Measurements from ENCODE around the gene PFDN5.

The PFDN5 gene

DNA sequence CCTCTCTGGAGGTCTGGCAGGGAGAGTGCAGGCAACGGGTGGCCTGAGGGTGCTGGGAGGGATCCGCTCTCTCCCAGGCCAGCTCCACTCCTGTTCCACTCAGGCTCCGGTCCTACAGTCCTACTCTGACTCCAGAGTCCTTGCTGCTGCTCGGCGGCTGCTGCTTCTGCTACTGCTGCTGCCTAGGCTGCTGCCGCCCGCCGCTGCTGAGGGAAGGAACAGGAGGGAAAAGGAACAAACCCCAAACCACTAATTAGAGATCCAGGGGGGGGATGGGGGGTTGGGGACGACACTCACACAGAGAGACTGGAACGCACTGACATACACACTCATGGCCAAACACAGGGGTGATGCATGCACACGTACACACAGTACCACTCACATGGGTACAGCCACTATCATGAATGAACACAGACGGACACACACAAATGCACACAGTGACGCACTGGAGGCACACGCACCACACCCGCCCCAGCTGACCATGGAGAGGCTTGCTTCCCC lies 40.9 kb downstream of the PFDN5 start, which contains the start of gene SP7:
SP7 (minus strand) TSS at position 174 of the 501 bp plus-strand sequence. CDS start 708 bp downstream, outside the sequence.
- Histone ChIP-seq H3K4me3 (ENCODE audit: low read length) (no peak within 1 kb of the TSS), H3K27me3 (ENCODE audit: control insufficient read depth, insufficient read depth, low read length) (peaks cover 10% of the 10 kb centered on the region), H3K27ac (ENCODE audit: low read depth, low read length) (no peak within 1 kb of the TSS), H3K9ac (ENCODE audit: low read length) (no peak within 1 kb of the TSS), H3K4me1 (ENCODE audit: control insufficient read depth, insufficient read depth, low read length) (no peaks in the 10 kb centered on the region), H3K36me3 (ENCODE audit: control insufficient read depth, insufficient read depth, low read length) (no peaks in the 10 kb centered on the region)

GRCh38 chr12:53338017-53338416 lies 42.7 kb downstream of the PFDN5 start:
- Histone ChIP-seq H3K4me3 (ENCODE audit: low read length) (no peak overlapping the region), H3K36me3 (ENCODE audit: control insufficient read depth, insufficient read depth, low read length) (no peaks in the 10 kb centered on the region), H3K4me1 (ENCODE audit: control insufficient read depth, insufficient read depth, low read length) (no peaks in the 10 kb centered on the region), H3K27ac (ENCODE audit: low read depth, low read length) (no peak overlapping the region), H3K9ac (ENCODE audit: low read length) (no peak overlapping the region), H3K27me3 (ENCODE audit: control insufficient read depth, insufficient read depth, low read length) (peaks cover 9% of the 10 kb centered on the region)

DNA sequence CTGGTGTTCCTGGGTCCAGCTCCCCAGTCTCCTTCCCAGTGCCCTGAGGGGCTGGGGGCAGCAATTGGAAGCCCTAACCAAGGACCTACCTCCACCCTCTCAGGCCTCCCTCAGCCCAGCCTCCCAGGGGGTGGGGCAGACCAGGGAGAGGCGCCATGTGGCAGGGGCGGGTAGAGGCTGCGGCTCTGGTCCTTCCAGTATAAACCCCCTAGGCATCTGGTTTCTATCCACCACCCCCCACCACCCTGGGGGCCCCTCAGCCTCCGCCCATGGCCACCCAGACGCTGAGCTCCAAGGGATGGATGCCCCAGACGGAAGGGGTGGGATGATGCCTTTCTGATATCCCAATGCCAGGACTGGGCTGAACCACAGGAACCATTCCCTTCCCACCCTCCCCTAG lies 43.6 kb downstream of the PFDN5 start:
- Histone ChIP-seq H3K36me3 (ENCODE audit: control insufficient read depth, insufficient read depth, low read length) (no peaks in the 10 kb centered on the region), H3K4me1 (ENCODE audit: control insufficient read depth, insufficient read depth, low read length) (no peaks in the 10 kb centered on the region), H3K27me3 (ENCODE audit: control insufficient read depth, insufficient read depth, low read length) (peaks cover 8% of the 10 kb centered on the region), H3K9ac (ENCODE audit: low read length) (no peak overlapping the region), H3K27ac (ENCODE audit: low read depth, low read length) (no peak overlapping the region), H3K4me3 (ENCODE audit: low read length) (no peak overlapping the region)

DNA sequence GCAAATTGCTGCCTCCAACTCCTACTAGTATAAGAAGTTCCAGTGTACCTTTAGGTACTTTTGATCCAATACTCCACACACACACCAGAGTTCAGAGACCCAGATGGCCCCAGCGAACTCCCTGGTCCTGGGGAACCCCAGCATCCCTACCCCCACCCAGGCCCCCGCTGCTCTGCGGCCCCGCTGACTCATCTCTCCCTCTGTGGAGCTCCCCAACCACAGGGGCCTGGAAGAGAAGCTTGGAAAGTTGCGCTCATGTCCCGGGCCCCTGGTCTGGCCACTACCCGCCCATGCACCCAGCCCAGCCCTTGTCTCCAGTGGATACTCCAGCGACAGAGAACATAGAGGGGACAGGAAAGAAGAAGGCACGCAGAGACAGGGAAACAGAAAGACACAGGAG lies 45.1 kb downstream of the PFDN5 start:
- Histone ChIP-seq H3K27ac (ENCODE audit: low read depth, low read length) (no peak overlapping the region), H3K4me1 (ENCODE audit: control insufficient read depth, insufficient read depth, low read length) (peaks cover under 1% of the 10 kb centered on the region), H3K36me3 (ENCODE audit: control insufficient read depth, insufficient read depth, low read length) (no peaks in the 10 kb centered on the region), H3K9ac (ENCODE audit: low read length) (no peak overlapping the region), H3K27me3 (ENCODE audit: control insufficient read depth, insufficient read depth, low read length) (peaks cover 8% of the 10 kb centered on the region), H3K4me3 (ENCODE audit: low read length) (no peak overlapping the region)

GRCh38 chr12:53343449-53343848 lies 48.1 kb downstream of the PFDN5 start:
- Histone ChIP-seq H3K4me3 (ENCODE audit: low read length) (no peak overlapping the region), H3K9ac (ENCODE audit: low read length) (no peak overlapping the region), H3K4me1 (ENCODE audit: control insufficient read depth, insufficient read depth, low read length) (peaks cover 8% of the 10 kb centered on the region), H3K36me3 (ENCODE audit: control insufficient read depth, insufficient read depth, low read length) (no peaks in the 10 kb centered on the region), H3K27me3 (ENCODE audit: control insufficient read depth, insufficient read depth, low read length) (no peaks in the 10 kb centered on the region), H3K27ac (ENCODE audit: low read depth, low read length) (no peak overlapping the region)

DNA sequence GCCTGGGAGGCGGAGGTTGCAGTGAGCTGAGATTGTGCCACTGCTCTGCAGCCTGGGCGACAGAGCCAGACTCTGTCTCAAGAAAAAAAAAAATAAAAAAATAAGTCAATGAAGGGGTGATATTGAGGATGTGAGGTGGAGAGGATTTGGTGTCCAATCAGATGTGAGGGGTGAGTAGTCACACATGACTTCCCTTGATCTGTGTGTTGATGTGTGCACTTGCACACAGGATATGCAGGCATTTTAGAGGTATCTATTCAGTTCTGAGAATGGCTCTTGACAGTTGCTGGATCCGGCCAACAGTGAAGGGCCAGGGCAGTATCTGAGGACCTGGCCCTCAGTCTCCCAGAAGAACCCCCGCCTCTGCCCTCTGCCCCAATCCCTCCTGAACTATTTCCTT lies 48.6 kb downstream of the PFDN5 start:
- Histone ChIP-seq H3K27me3 (ENCODE audit: control insufficient read depth, insufficient read depth, low read length) (no peaks in the 10 kb centered on the region), H3K36me3 (ENCODE audit: control insufficient read depth, insufficient read depth, low read length) (no peaks in the 10 kb centered on the region), H3K9ac (ENCODE audit: low read length) (no peak overlapping the region), H3K4me3 (ENCODE audit: low read length) (peak overlapping the region; percentile 53), H3K27ac (ENCODE audit: low read depth, low read length) (peak overlapping the region; percentile 41), H3K4me1 (ENCODE audit: control insufficient read depth, insufficient read depth, low read length) (peaks cover 8% of the 10 kb centered on the region)

- Histone ChIP-seq H3K4me1 (ENCODE audit: control insufficient read depth, insufficient read depth, low read length) (peaks cover 8% of the 10 kb centered on the region), H3K9ac (ENCODE audit: low read length) (peak overlapping the region; percentile 57), H3K27ac (ENCODE audit: low read depth, low read length) (peak overlapping the region; percentile 41), H3K36me3 (ENCODE audit: control insufficient read depth, insufficient read depth, low read length) (no peaks in the 10 kb centered on the region), H3K4me3 (ENCODE audit: low read length) (peak overlapping the region; percentile 53), H3K27me3 (ENCODE audit: control insufficient read depth, insufficient read depth, low read length) (no peaks in the 10 kb centered on the region)
Observed at GRCh38 chr12:53344487-53344823, 49.1 kb downstream of the PFDN5 start.

- H3K36me3 ChIP-seq (ENCODE audit: control insufficient read depth, insufficient read depth, low read length) = no peaks in the 10 kb centered on the region
- no peaks in the 10 kb centered on the region for H3K27me3 ChIP-seq (ENCODE audit: control insufficient read depth, insufficient read depth, low read length)
- H3K27ac ChIP-seq (ENCODE audit: low read depth, low read length) = peak overlapping the region; percentile 82
- no peak overlapping the region for H3K9ac ChIP-seq (ENCODE audit: low read length)
- H3K4me1 ChIP-seq (ENCODE audit: control insufficient read depth, insufficient read depth, low read length) = peaks cover 8% of the 10 kb centered on the region
- peak overlapping the region; percentile 87 for H3K4me3 ChIP-seq (ENCODE audit: low read length)
Observed at GRCh38 chr12:53344824-53345485, 49.6 kb downstream of the PFDN5 start.

DNA sequence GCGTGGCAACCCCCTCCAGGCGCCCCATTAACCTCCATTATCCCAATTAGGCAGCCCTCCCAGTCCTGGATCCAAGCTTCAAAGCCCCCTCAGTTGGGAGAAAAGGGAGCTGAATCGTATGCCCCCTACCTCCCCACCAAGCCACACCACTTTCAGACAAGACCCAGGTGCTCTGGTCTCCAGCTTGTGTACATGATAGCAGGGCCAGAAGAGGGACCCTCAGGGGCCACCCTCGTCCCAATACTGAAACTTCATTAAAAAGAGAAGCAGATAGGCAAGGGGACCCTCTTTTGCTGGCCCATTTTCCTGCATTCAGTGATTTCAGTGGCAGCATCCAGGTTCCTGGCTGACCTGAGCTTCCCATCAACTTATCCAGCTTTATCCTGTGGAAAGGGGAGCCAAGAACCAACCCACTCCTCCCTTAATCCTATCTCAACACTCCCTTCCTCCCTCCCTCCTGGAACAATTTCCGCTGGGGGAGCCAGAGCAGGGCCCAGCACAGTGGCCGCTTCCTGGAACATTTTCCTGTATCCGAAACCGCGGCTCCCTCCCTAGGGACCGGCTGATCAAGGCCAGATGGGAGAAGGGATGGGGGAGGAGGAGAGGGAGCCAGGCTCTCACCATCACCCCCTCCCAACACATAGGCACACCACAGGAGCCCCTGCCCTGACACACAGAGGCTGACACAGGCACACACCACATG lies 50.3 kb downstream of the PFDN5 start:
- Histone ChIP-seq H3K36me3 (ENCODE audit: control insufficient read depth, insufficient read depth, low read length) (no peaks in the 10 kb centered on the region), H3K4me1 (ENCODE audit: control insufficient read depth, insufficient read depth, low read length) (peaks cover 8% of the 10 kb centered on the region), H3K4me3 (ENCODE audit: low read length) (no peak overlapping the region), H3K9ac (ENCODE audit: low read length) (no peak overlapping the region), H3K27ac (ENCODE audit: low read depth, low read length) (peak overlapping the region; percentile 82), H3K27me3 (ENCODE audit: control insufficient read depth, insufficient read depth, low read length) (no peaks in the 10 kb centered on the region)

- Histone ChIP-seq H3K4me1 (ENCODE audit: control insufficient read depth, insufficient read depth, low read length) (peaks cover 8% of the 10 kb centered on the region), H3K27me3 (ENCODE audit: control insufficient read depth, insufficient read depth, low read length) (no peaks in the 10 kb centered on the region), H3K36me3 (ENCODE audit: control insufficient read depth, insufficient read depth, low read length) (no peaks in the 10 kb centered on the region), H3K4me3 (ENCODE audit: low read length) (no peak overlapping the region), H3K27ac (ENCODE audit: low read depth, low read length) (no peak overlapping the region), H3K9ac (ENCODE audit: low read length) (no peak overlapping the region)
Observed at GRCh38 chr12:53346491-53346890, 51.1 kb downstream of the PFDN5 start.

GRCh38 chr12:53347905-53348304 lies 52.6 kb downstream of the PFDN5 start:
- Histone ChIP-seq H3K36me3 (ENCODE audit: control insufficient read depth, insufficient read depth, low read length) (no peaks in the 10 kb centered on the region), H3K27me3 (ENCODE audit: control insufficient read depth, insufficient read depth, low read length) (no peaks in the 10 kb centered on the region), H3K4me3 (ENCODE audit: low read length) (no peak overlapping the region), H3K27ac (ENCODE audit: low read depth, low read length) (no peak overlapping the region), H3K4me1 (ENCODE audit: control insufficient read depth, insufficient read depth, low read length) (peaks cover 8% of the 10 kb centered on the region), H3K9ac (ENCODE audit: low read length) (no peak overlapping the region)
